Activated CD4-positive, CD25-positive, alpha-beta regulatory T cell treated with anti-CD3 and anti-CD28 coated beads, Interleukin-2, amount 50 U/mL, for 16 hours (primary cell): ENCODE data around the gene SLCO3A1.

ENCODE experiments used
- DNase-seq: peaks from one replicate; pipeline ENCODE4 v3.0.0-alpha.2; 2020; ENCODE audit warnings: low read depth, low spot score

SLCO3A1 gene

DNA sequence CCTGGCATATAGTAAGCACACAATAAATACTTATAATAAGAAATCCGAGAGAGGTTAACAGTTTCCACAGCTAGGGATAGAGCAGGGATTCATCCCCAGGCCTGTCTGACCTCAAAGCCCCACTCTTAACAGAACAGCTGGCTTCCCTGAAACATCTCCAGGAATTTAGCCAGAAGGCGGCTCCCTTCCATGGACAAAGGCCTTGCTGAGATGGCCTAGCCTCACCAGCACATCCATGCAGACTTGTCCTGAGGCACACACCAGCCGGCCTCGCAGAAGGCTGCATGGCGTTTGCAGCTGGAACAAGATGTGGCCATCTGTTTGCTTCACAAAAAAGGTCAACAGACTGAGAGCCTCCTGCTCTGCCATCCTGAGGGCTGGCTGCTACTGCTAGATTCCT lies 245.4 kb downstream of the SLCO3A1 start:
- DNase-seq: no peak

DNA sequence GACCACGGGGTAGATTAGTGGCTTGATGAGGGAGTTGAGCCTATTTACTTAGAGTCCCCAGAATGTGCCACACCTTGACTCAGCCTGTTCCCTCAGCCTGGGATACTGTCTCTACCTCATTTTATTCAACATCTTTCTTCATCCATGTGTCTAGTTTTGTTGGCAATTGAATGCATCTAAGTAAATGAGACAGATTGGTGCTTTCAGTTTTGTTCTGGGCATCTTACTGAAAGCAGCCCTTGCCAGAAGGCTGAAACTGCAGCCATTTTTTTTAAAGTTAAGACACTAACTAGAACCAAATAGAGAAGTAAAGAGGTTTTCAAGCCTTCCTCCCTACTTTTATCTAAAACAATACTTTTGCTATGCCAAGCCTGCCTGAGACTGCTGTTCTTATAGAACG lies 246.8 kb downstream of the SLCO3A1 start:
- DNase-seq: no peak

DNA sequence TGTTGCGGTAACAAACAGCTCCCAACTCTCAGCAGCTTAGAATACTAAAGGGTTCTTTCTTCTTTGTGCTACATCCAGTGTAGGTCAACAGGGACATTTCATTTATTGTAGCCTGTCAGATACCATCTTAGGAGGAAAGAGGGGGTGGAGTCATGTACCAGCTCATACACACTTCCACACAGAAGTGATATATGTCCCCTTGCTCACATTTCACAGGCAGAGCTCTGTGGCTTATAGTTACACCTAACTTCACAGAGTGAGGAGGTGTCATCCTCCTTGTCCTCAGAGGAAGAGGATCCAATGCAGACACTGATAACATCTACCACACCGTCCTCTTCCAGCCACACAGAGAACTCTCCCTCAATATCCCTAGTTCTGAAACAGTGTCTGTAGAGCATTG lies 247.2 kb downstream of the SLCO3A1 start:
- DNase-seq: no peak

DNA sequence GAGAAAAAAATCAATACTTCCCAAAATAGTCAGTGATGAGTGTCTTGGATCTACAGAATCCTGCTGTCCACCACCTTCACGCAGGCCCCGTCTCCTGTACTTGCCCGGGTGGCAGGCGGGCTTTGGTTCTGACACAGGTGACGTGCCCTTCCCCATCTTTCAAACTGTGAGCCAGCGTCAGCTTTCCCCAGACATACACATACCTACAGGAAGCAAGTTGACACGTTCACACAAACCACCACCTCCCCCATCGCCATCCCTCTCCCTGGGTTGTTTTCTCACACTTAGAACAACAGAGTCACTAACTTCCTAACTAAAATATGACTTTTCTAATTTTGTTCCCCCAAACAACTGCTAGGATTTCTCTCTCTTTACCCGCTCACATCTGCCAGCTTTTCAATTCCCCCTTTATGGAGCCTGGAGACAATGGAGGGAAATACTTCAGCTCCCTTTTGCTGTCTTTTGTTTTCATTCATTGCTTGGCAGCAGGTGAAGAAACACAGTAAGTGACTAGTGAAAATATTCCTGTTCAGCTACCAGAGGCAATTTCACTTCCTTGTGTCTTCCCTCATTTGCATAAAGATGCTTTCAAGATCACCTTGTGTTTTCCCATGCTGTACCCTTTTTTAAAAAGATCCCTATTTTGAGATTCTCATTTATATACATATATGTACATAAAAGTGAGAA lies 248.3 kb downstream of the SLCO3A1 start:
- no peak for DNase-seq

DNA sequence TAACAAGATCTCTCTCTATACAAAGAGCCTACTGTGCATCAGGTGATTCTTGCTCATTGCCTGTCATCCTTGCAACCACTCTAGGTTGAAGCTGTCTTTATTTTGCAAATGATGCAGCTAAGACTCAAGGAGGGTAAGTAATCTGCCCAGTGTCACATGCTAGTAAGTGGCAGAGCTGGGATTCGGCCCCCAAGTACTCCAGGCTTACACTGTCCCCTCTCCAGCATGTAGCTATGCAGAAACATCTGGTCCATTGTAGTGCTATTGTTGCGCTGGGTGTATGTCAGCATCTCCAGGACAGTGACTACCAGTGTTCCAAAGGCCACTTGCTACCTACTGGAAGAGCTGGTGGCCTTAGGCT lies 248.9 kb downstream of the SLCO3A1 start:
- DNase-seq: no peak

DNA sequence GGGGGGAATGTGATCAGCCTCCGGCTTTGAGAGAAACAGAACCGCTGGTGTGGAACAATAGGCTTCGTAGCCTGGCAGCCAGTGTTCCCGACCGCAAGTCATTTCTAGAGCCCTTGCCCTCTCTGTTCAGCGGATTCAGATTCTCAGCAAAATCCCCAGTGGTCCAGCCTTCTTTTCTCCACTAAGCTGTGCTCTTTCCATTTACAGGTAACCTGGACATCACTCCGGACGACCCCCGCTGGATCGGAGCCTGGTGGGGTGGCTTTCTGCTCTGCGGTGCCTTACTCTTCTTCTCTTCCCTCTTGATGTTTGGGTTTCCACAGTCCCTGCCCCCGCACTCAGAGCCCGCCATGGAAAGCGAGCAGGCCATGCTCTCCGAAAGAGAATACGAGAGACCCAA lies 250.6 kb downstream of the SLCO3A1 start:
- DNase-seq: no peak

DNA sequence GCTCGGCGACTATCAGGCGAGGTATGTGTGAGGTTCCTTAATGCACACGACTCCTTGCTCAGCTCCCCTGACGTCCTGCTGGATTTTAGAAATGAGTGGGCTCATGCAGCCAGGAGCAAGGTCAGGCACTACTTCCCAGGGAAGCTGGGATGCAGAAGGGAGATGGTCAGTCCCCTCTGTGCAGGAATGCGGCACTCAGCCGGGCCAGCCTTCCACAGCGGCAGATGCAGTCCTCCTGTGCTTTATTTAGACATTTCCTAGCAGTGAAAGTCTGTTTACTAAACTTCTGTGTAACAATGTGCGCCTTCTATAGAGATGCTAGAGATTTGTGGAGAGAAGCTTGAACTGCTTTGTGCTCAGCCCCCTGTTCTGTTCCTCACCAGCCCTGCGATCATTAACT lies 252.1 kb downstream of the SLCO3A1 start:
- no peak for DNase-seq

DNA sequence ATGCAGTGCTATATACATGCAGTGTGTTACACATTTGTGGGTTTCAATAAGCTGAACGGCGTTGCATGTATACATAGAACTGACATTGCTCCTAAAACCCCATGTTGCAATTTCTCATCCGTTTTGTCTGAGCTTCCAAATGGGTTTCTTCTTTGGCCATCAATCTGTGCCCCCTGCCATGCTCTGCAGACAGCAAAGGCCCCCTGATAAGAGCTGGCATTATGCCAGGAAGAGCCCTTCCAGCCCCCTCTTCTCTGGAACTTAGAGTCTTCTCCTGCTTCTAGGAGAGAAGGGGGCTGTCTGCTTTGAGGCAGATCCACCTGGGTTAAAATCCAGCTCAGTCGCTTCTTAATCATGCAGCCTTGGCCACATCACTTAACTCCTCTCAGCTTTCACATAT lies 254.0 kb downstream of the SLCO3A1 start:
- no peak for DNase-seq

DNA sequence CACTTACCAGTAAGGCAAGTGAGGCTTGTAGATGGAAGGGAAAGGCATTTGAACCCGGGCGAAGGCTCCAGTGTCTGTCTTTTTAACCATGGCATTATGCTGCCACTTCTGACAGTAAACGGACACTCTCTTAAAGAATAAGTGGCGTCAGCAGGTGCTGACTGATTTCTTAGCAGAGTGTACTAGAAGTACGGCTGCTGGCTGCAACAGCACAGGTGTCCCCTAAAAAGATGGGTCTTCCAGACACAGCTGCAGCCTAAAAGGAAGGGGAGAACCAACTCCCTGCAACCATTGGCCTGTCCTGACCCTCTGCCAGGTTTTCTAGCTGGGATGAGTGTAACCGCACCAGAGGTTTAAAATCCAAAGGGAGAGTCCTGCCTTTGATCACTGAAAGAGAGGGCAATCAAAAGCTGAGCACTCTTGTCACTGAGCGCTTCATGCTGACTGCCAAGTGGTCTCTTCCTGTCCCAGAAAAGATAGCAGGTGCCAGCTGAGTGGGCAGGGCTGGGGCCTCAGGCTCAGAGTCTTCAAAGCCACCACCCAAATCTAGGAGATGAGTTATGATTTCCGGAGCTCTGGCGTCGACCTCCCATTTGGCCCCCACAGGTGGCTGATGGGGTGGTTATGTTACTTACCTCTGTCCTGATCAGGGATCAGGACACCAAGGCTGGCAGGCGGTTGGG lies 255.8 kb downstream of the SLCO3A1 start:
- no peak for DNase-seq

DNA sequence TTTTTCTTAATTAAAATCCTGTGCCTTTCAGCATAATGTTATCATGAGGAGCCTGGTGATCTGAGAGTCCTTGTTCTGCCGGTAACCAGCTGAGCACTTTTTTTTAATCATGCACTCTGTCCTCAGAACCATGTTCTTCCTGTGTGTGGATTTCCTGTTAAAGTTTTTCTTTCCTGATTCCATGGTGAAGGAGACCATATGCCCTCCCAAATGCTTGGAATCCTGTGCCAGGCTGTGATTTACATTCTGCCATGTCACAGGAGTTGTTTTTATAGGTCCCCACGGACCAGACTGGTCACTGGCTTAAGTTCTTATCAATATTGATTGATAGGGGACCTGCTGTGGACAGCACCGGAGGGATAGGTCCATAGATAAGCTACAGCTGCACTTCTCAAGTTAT lies 257.8 kb downstream of the SLCO3A1 start:
- no peak for DNase-seq

DNA sequence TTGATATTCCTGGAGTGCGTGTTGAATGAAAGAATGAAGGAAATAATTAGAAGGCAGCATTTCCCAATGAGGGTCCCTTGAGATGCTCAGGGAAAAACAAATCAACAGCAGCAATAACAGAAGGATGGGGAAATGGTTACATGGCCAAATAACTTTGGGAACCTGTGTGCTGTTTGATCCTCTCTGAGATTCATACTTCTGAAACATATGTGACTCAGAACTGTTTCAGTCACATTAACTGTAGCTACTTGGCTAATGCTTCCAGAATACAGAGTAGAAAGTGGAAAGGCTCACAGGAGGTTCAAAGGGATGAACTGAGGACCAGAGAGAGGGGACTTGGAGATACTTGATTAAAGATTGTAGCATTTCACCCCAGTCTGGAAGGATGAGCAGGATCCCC lies 258.2 kb downstream of the SLCO3A1 start:
- no peak for DNase-seq

DNA sequence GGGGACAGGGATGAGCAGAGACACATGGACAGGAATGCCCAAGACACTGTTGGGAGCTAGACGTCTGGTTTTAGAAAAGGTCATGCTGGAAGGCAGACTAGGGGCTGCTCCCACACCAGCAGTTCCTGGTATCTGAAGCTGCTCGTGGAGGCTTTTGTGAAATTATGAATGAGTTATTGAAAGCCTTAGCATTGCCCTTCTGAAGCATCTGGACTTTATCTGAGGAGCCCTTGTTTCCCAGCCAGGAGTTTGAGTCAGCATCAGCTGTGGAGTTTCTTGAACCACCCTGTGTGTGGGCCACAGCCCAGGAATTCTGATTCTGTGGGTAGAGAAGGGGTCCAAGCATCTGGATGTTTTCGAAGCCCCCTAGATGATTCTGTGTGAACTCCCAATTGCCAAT lies 258.7 kb downstream of the SLCO3A1 start:
- no peak for DNase-seq

DNA sequence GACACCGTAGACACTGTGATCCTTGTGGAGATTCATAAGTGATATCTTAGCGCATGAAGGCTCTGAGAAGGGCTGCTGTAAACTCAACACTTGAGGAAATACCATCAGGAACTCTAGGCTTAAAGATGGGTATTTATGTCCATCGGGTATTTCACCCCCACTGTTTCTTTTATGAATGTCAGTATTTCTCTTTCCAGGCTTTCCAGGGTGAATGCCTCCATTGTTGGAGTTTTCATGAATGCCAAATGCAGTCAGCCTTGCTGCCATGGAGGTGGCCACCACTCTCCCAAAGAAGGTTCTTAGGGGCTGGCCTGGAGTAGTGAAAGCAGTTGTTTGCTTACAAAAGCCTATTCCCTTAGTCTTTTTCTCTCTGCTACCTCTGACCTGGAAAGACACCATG lies 259.2 kb downstream of the SLCO3A1 start:
- no peak for DNase-seq

DNA sequence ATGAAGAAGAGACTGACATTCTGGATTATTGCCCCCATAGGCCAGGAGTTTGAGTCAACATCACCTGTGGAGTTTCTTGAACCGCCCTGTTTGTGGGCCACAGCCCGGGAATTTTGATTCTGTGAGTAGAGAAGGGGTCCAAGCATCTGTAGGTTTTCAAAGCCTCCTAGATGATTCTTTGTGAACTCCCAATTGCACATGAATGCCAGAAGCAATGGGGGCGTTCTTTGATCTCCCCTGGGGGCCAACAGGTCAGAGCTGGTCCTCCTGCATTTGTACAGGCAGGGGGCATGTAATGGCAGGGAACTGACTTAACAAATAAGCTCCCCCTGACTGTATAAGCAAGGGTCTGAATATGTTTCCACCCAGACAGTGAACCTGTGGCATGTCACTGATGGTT lies 260.3 kb downstream of the SLCO3A1 start:
- no peak for DNase-seq

DNA sequence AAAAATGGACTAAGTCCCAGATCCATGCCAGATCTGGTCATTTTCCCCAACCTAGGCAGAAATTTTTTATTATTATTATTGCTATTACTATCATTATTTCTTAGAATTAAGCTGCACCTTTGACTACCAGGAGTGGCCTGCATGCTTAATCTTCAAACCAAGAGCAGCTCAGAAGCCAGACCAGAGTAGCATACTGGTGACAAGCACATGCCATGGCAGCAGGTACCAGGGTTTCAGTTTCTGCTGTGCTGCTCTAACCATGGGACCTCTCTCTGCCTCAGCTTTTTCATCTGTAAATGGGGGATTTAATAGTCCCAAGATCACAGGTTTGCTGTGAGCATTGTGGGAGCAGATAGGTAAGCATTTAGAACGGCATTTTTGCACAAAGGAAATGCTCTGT lies 262.3 kb downstream of the SLCO3A1 start:
- DNase-seq: no peak

DNA sequence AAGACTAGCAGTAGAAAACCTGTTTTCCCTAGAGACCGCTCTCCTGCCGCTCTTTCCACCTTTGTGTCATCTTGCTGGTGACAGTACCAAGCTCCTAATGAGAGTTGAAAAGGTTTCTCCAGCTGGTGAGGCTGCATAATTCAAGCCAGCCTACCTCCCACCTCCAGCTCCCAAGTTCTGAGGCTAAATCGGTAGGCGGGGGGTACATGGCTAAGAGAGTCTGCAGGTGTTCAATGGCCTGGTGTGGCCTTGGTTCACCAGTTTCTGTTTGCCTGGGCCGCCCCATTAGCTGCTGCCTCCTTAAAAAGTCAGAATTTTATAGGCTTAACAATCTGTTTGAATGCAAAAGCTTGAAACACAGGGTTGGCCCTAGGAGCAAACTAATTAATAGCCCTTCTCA lies 262.8 kb downstream of the SLCO3A1 start:
- no peak for DNase-seq

DNA sequence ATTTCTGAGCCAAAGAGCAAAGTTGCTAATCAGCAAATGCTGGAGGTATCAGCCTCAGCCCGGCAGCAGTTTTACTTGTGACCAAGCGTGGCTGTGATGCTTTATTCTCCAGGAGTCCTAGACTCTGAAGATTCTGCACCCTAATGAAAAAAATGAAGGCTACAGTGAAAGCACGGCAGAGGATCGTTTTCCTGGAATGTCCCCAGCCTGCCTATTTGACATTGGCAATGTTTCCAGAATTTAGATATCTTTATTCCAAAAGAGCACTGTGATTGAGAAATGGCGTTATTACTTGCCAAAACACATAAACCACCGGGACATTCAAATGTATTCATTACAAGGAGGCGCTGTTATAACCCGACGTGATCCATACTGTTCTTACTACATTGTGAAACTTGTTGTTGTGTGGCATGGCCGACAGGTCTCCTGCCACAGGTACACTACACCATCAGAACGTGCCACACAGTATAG lies 263.8 kb downstream of the SLCO3A1 start:
- no peak for DNase-seq

DNA sequence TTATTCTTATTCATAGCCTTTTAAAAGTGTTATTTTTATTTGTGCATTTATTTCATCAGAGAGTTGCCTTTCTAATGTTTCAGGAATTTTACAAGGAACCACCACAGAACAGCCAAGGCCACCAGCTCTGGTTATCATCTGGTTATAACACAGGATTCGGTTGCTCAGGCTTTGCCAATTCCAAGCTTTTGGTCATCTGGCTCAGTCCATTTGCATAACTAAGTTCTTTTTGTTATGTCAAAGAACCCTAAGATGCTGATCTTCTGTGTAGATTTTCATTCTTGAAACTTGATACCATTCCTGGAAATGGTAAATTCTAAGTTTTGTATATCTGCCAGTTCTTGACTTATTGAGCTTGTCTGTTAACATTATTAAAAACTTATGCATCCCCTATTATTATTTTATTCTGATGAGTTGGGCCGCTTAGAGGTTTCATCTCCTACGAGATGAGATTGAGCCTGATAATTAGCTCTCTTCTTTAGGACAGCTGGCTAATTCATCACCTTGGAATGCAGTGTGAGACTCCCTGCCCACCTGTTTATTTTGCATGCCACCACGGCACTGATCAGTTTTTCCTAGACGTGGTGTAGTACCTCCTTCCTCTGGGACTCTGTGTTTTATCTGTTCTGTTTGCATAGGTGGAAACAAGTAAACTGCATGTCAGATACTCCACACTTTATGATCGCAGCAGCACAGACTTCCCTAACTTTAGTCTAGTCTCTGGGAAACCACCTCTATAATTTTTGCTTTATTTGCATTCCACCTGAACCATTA lies 264.8 kb downstream of the SLCO3A1 start:
- DNase-seq: no peak

DNA sequence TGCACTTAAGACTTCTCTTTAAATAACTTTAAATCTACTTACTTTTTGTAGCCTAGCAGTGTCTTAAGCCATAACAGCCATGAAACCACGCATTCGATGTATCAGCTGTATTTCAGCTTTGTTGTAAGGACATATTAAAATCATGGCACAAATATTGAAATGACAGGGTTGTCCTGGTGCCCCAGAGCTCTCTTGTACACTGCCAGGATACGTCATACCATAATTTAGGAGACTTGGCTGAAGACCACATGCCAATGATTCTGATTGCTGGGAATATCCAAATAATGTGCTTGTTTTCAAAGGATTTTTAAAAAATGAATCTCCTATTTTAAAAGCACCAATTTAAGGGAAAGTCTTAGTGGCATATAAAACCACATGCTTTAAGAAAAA lies 265.4 kb downstream of the SLCO3A1 start:
- DNase-seq: no peak

DNA sequence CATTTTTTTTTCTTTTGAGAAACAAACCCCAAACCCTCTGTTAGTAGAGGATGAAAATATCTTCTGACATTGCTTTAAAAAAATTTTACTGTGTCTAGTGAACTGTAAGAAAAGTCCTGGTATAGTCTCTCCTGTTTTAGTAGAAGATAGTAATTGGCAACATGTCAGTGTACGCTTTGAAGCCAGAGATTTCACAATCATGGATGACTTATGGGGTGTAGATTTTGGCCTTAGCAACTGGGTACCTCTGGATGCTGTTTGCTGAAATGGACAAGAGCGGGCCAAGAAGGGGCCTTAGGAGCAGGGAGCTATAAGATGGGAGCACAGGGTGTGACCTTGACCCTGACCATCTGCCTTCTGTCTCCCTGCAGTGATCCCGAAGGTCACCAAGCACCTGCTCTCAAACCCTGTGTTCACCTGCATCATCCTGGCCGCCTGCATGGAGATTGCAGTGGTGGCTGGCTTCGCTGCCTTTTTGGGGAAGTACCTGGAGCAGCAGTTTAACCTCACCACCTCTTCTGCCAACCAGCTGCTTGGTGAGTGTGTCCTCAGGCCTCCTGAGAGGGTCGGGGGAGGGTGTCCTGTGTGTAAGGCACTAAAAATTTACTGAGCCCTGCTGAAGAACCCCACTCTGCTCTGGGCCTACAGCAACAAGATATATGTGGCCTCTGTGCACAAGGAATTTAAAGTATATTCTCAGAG lies 266.7 kb downstream of the SLCO3A1 start:
- no peak for DNase-seq

DNA sequence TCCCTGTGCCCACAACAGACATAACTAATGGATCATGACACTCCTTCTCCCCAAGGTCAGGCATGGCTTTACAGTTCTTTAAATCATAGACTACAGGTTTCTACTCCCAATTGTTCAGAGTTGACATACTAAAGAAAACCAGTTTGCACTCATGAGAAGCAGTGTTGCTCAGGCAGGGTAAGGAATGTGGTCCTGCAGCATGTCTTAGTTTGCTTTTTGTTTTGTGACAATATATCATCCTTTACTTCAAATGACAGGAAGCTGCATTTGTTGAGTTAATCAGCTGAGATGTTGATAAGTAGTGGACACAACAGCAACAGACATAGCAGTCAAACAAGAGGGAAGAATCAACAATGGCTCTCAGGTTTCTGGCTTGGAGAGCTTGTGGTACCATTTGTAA lies 267.5 kb downstream of the SLCO3A1 start:
- no peak for DNase-seq

DNA sequence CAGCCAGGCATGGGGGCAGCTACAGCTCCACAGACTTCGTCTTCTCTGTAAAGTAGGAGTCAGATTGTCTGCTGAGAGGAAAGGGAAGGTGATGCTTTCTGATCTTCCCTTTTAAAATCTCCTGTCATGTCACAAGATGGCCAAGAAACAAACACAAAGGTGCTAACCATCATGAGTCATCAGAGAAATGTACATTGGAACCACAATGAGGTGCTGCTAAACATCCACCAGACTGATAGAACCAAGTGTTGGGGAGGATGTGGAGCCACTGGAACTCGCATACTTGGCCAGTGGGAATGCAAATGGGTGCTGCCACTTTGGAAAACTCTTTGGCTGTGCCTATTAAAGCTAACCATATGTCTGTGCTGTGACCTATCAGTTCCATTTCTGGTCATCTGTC lies 268.8 kb downstream of the SLCO3A1 start:
- no peak for DNase-seq
